HepG2 (cell line): ENCODE measurements around the gene SKIC2. TPM values are rescaled to one million over a fixed set of nuclear protein-coding genes. Genes with fewer than 3 reads are reported as not detected.

Experiments used
- BATF2 ChIP-seq: sonication (generic); formaldehyde crosslinking; IDR thresholded peaks from 2 replicates; pipeline ENCODE4 v1.8.0; 2022; ENCODE audit warnings: mild to moderate bottlenecking, missing genetic modification reagents, moderate library complexity
- CREM ChIP-seq, 2 experiments: sonication (generic) in 1 of 2; formaldehyde crosslinking in 1 of 2; IDR thresholded peaks; 2 replicates each; pipeline versions ENCODE4 v1.4.0 to v1.6.1; 2016 to 2020; ENCODE audit warnings: antibody characterized with exemption in 1 of 2, mild to moderate bottlenecking in 1 of 2, missing genetic modification reagents in 1 of 2
- EEA1 ChIP-seq: sonication (generic); formaldehyde crosslinking; IDR thresholded peaks from 2 replicates; pipeline ENCODE4 v1.5.1; 2020; ENCODE audit warnings: mild to moderate bottlenecking, missing genetic modification reagents, borderline replicate concordance
- FOXJ3 ChIP-seq: sonication (generic); formaldehyde crosslinking; IDR thresholded peaks from 2 replicates; pipeline ENCODE4 v1.4.0; 2020; ENCODE audit warnings: missing genetic modification reagents, mild to moderate bottlenecking, borderline replicate concordance
- HCFC1 ChIP-seq: fragments of 150-350 bp; IDR thresholded peaks from 2 replicates; pipeline ENCODE4 v1.6.1; 2014; ENCODE audit warnings: low read depth, low read length
- HINFP ChIP-seq: sonication (generic); formaldehyde crosslinking; IDR thresholded peaks from 2 replicates; pipeline ENCODE4 v1.4.0; 2020; ENCODE audit warnings: low read depth, mild to moderate bottlenecking, missing genetic modification reagents
- HOXA9 ChIP-seq: sonication (generic); formaldehyde crosslinking; IDR thresholded peaks from 2 replicates; pipeline ENCODE4 v1.8.1; 2022; ENCODE audit warnings: missing genetic modification reagents, mild to moderate bottlenecking, moderate library complexity, borderline replicate concordance
- KDM5B ChIP-seq: sonication (generic); formaldehyde crosslinking; IDR thresholded peaks from 2 replicates; pipeline ENCODE4 v1.4.0; 2020; ENCODE audit warnings: missing genetic modification reagents, mild to moderate bottlenecking, borderline replicate concordance
- PHF5A ChIP-seq: IDR thresholded peaks from one replicate; pipeline ENCODE4 v1.6.1; 2018; ENCODE audit warnings: low read depth, missing genetic modification reagents; ENCODE audit not compliant: unreplicated experiment
- POLR2A ChIP-seq, 2 experiments: IDR thresholded peaks; 2 replicates each; pipeline ENCODE4 v1.6.1; 2011; ENCODE audit warnings: low read depth in 2 of 2, low read length in 2 of 2, mild to moderate bottlenecking in 1 of 2, moderate library complexity in 1 of 2; ENCODE audit not compliant: insufficient read depth in 1 of 2
- RNF219 ChIP-seq: sonication (generic); formaldehyde crosslinking; IDR thresholded peaks from 2 replicates; pipeline ENCODE4 v1.5.0; 2020; ENCODE audit warnings: mild to moderate bottlenecking, missing genetic modification reagents
- TFDP2 ChIP-seq: sonication (generic); formaldehyde crosslinking; IDR thresholded peaks from 2 replicates; pipeline ENCODE4 v1.4.0; 2020; ENCODE audit warnings: missing genetic modification reagents
- ZBTB25 ChIP-seq: IDR thresholded peaks from 2 replicates; pipeline ENCODE4 v1.6.1; 2018; ENCODE audit warnings: missing genetic modification reagents
- ZBTB33 ChIP-seq: sonication (generic); formaldehyde crosslinking; IDR thresholded peaks from 2 replicates; pipeline ENCODE4 v1.4.0; 2020; ENCODE audit warnings: missing genetic modification reagents
- ZFP36L2 ChIP-seq: sonication (generic); formaldehyde crosslinking; IDR thresholded peaks from 2 replicates; pipeline ENCODE4 v1.4.0; 2020; ENCODE audit warnings: missing genetic modification reagents
- ZMYM4 ChIP-seq: sonication (generic); formaldehyde crosslinking; IDR thresholded peaks from 2 replicates; pipeline ENCODE4 v1.8.1; 2023; ENCODE audit warnings: mild to moderate bottlenecking, missing genetic modification reagents
- ZNF567 ChIP-seq: sonication (generic); formaldehyde crosslinking; IDR thresholded peaks from 2 replicates; pipeline ENCODE4 v1.8.1; 2023; ENCODE audit warnings: mild to moderate bottlenecking, missing genetic modification reagents, borderline replicate concordance
- ZNF7 ChIP-seq: IDR thresholded peaks from 2 replicates; pipeline ENCODE4 v1.6.1; 2016; ENCODE audit warnings: missing biosample characterization, missing genetic modification reagents
- polyA plus RNA-seq, 8 experiments: library from polyadenylated mRNA; depleted of rRNA in 3 of 8; stranded (reverse) in 7 of 8; unstranded in 1 of 8; fragments of >200 nt; fragmentation: Illumina TruSeq in 4 of 8; extraction: Trizol in 4 of 8; gene quantifications; 2 replicates each; pipeline versions ENCODE4 v1.2.1 to v1.2.3, GENCODE V29; 2011 to 2016; ENCODE audit warnings: low read depth in 4 of 8, missing spikeins in 1 of 8, mixed read lengths in 1 of 8; ENCODE audit not compliant: insufficient read depth in 1 of 8
- total RNA-seq, 5 experiments: library from RNA; depleted of rRNA; stranded (reverse); fragments of >200 nt; fragmentation: Illumina TruSeq; extraction: Trizol; gene quantifications; 2 replicates each; pipeline ENCODE4 v1.2.3, GENCODE V29; 2016; ENCODE audit warnings: low read depth in 1 of 5

Gene SKIC2
- total and polyA plus RNA-seq, 2 of the 13 experiments (the other 11 are each of a cell fraction or from before 2014, with no cell fraction given), result 67.1 to 68.4 TPM

- TF ChIP-seq ZBTB33 (CRISPR knock-in tag) (peak; percentile 79), FOXJ3 (CRISPR knock-in tag) (peak; percentile 88), ZNF7 (CRISPR knock-in tag) (peak; percentile 73), HOXA9 (CRISPR knock-in tag) (no peak), EEA1 (CRISPR knock-in tag) (peak; percentile 59; the same call in 1 of the 2 replicates), HCFC1 (no peak), ZMYM4 (CRISPR knock-in tag) (peak; percentile 68), POLR2A (IDR thresholded peaks at IDR 0.05; ENCODE audit: insufficient read depth in 1 of 2, low read depth in 2 of 2, low read length in 2 of 2) (peak; percentile 63 to 69), TFDP2 (CRISPR knock-in tag) (peak; percentile 44; the same call in 1 of the 2 replicates), RNF219 (0 out of 2 replicates have a peak, but pooled peaks have one; percentile 55), BATF2 (no peak), ZBTB25 (CRISPR knock-in tag) (peak; percentile 71), HINFP (CRISPR knock-in tag) (0 out of 2 replicates have a peak, but pooled peaks have one; percentile 25), ZFP36L2 (CRISPR knock-in tag) (no peak), ZNF567 (no peak), CREM (IDR thresholded peaks at IDR 0.05) (peak; percentile 83), CREM (CRISPR knock-in tag; IDR thresholded peaks at IDR 0.05) (no peak), PHF5A (CRISPR knock-in tag) (peak; percentile 95), KDM5B (CRISPR knock-in tag) (no peak; the same call in 1 of the 2 replicates)
These were observed 31.6 kb upstream of the SKIC2 start, which contains the start of gene C2 (continued) for GRCh38 chr6:31927242-31927862.
